Non-pigmented ciliary epithelial cell (primary cell): ENCODE results near the gene VWA7.

Experiments
- DNase-seq: peaks from one replicate; pipeline ENCODE4 v3.0.0-alpha.2; 2010; ENCODE audit warnings: low read depth

Gene VWA7

GRCh38 chr6:31750411-31751022, 26.6 kb downstream of the VWA7 start:
- DNase-seq = no peak

- no peak for DNase-seq
These were observed 27.7 kb downstream of the VWA7 start for GRCh38 chr6:31749301-31750036.

GRCh38 chr6:31744422-31744821, 32.7 kb downstream of the VWA7 start:
- no peak for DNase-seq

- no peak for DNase-seq
These were observed 34.2 kb downstream of the VWA7 start for GRCh38 chr6:31742894-31743293.

- no peak for DNase-seq
These were observed 35.3 kb downstream of the VWA7 start for GRCh38 chr6:31741815-31742214.

GRCh38 chr6:31740397-31741223, 36.5 kb downstream of the VWA7 start:
- no peak for DNase-seq

- peak; percentile 97 for DNase-seq
These were observed 37.3 kb downstream of the VWA7 start, which contains the start of gene MSH5 for GRCh38 chr6:31739639-31740396. MSH5 (plus strand) TSS chr6:31740005; CDS start chr6:31740467, 462 bp downstream.

- DNase-seq = peak; percentile 68
These were observed 38.8 kb downstream of the VWA7 start for GRCh38 chr6:31737991-31738979.

GRCh38 chr6:31737315-31737990, 39.7 kb downstream of the VWA7 start:
- no peak for DNase-seq

GRCh38 chr6:31736768-31737314, 40.3 kb downstream of the VWA7 start:
- no peak for DNase-seq

- DNase-seq = peak; percentile 44
These were observed 40.9 kb downstream of the VWA7 start, which contains the start of gene CLIC1 for GRCh38 chr6:31736021-31736767. CLIC1 (minus strand) TSS chr6:31736530; CDS start chr6:31736300, 230 bp downstream.

GRCh38 chr6:31734821-31735406, 42.2 kb downstream of the VWA7 start:
- DNase-seq = no peak

- DNase-seq = no peak
These were observed 42.8 kb downstream of the VWA7 start for GRCh38 chr6:31734247-31734820.

GRCh38 chr6:31733734-31734133, 43.4 kb downstream of the VWA7 start:
- DNase-seq = no peak

GRCh38 chr6:31732029-31732428, 45.1 kb downstream of the VWA7 start:
- DNase-seq = no peak

GRCh38 chr6:31730631-31731086, 46.5 kb downstream of the VWA7 start:
- no peak for DNase-seq

GRCh38 chr6:31729979-31730630, 47.0 kb downstream of the VWA7 start:
- no peak for DNase-seq
